Right renal pelvis (tissue), 4 donors: ENCODE measurements around the gene BTBD9. TPM values are rescaled to one million over a fixed set of nuclear protein-coding genes. Genes with fewer than 3 reads are reported as not detected.

ENCODE experiments used
- DNase-seq, 4 donors: peaks; one replicate each; pipeline ENCODE4 v3.0.0-alpha.2; 2013; ENCODE audit warnings: low read depth in 4 of 4, low spot score in 3 of 4, missing footprints in 1 of 4
- polyA plus RNA-seq, 4 donors: library from polyadenylated mRNA; unstranded; fragments of 120-200 nt; gene quantifications; one replicate each; pipeline ENCODE4 v1.2.1, GENCODE V29; 2013; ENCODE audit not compliant: insufficient read length in 4 of 4

The BTBD9 gene
- polyA plus RNA-seq, 4 donors, result 11.9 to 15.6 (median 13.8) TPM

GRCh38 chr6:38188677-38189335 is 450.9 kb downstream of the BTBD9 start:
- no peak for DNase-seq

GRCh38 chr6:38187811-38188590 is 451.7 kb downstream of the BTBD9 start:
- no peak for DNase-seq

GRCh38 chr6:38187325-38187724 is 452.4 kb downstream of the BTBD9 start:
- DNase-seq, result no peak

- no peak for DNase-seq
Observed at GRCh38 chr6:38185752-38186151, 454.0 kb downstream of the BTBD9 start.

GRCh38 chr6:38185244-38185643 is 454.5 kb downstream of the BTBD9 start:
- no peak for DNase-seq

- DNase-seq, result no peak
Observed at GRCh38 chr6:38184585-38185080, 455.1 kb downstream of the BTBD9 start.

GRCh38 chr6:38183856-38184584 is 455.7 kb downstream of the BTBD9 start:
- no peak for DNase-seq

GRCh38 chr6:38182426-38182825 is 457.3 kb downstream of the BTBD9 start:
- no peak for DNase-seq

- DNase-seq, result no peak
Observed at GRCh38 chr6:38180586-38180985, 459.1 kb downstream of the BTBD9 start.

- DNase-seq, result no peak
Observed at GRCh38 chr6:38179794-38180430, 459.8 kb downstream of the BTBD9 start.

GRCh38 chr6:38179300-38179699 is 460.4 kb downstream of the BTBD9 start:
- DNase-seq, result no peak

GRCh38 chr6:38178584-38178886 is 461.2 kb downstream of the BTBD9 start:
- DNase-seq, result no peak

- DNase-seq, result no peak
Observed at GRCh38 chr6:38177882-38178583, 461.7 kb downstream of the BTBD9 start.

GRCh38 chr6:38176797-38177751 is 462.7 kb downstream of the BTBD9 start:
- peak in 1 of 4 donors; percentile 36 for DNase-seq

- no peak for DNase-seq
Observed at GRCh38 chr6:38175786-38176185, 463.9 kb downstream of the BTBD9 start.

- no peak for DNase-seq
Observed at GRCh38 chr6:38174806-38175495, 464.8 kb downstream of the BTBD9 start.

- DNase-seq, result no peak
Observed at GRCh38 chr6:38174315-38174714, 465.4 kb downstream of the BTBD9 start.

GRCh38 chr6:38173909-38174308 is 465.8 kb downstream of the BTBD9 start:
- DNase-seq, result no peak
